ENCODE measurements around the gene KNTC1. TPM values are rescaled to one million over a fixed set of nuclear protein-coding genes. Genes with fewer than 3 reads are reported as not detected.

KNTC1 gene
- total RNA-seq, 1 experiment from 2014 or later = 111 TPM

DNA sequence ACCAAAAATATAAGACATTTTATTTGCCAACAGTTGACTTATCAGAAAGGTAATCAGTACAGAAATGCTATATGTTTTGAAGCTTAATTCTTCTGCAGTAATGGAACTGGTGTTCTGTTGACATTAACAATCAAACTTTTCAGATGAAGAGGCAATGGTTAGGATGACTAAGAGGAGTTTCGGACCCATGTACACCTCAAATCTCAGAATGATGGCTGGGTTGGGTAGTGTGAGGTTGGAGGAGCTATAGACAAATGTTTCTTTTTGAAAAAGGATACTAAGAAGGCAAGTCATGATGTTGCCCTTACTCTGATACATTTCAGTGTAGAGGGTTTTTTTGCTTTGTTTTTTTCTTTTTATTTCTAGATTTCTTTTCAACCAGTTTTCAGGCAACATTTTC is 66.9 kb downstream of the KNTC1 start:
- H3K9me3 ChIP-seq (ENCODE audit: low read depth, low read length, poor library complexity, severe bottlenecking) = no peaks in the 10 kb centered on the region
- BruUV-seq (replicated peaks) = no TSS peak
- no peak for DNase-seq (ENCODE audit: low spot score)
- no peaks in the 10 kb centered on the region for H3K27me3 ChIP-seq (replicated peaks; ENCODE audit: insufficient read depth, low read depth, low read length, poor library complexity)
- H3K27ac ChIP-seq (ENCODE audit: low read depth, low read length, poor library complexity, severe bottlenecking) = no peak overlapping the region
- ChIA-PET CTCF (no interaction called here), POLR2A (ENCODE audit: low non-redundant PET) (no interaction called here)
- TF ChIP-seq, protein P1, sequence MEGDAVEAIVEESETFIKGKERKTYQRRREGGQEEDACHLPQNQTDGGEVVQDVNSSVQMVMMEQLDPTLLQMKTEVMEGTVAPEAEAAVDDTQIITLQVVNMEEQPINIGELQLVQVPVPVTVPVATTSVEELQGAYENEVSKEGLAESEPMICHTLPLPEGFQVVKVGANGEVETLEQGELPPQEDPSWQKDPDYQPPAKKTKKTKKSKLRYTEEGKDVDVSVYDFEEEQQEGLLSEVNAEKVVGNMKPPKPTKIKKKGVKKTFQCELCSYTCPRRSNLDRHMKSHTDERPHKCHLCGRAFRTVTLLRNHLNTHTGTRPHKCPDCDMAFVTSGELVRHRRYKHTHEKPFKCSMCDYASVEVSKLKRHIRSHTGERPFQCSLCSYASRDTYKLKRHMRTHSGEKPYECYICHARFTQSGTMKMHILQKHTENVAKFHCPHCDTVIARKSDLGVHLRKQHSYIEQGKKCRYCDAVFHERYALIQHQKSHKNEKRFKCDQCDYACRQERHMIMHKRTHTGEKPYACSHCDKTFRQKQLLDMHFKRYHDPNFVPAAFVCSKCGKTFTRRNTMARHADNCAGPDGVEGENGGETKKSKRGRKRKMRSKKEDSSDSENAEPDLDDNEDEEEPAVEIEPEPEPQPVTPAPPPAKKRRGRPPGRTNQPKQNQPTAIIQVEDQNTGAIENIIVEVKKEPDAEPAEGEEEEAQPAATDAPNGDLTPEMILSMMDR (conservative IDR thresholded peaks at IDR 0.05; ENCODE audit: low read depth, low read length) = no peak
- TF ChIP-seq EZH2 (IDR thresholded peaks at IDR 0.05; ENCODE audit: borderline replicate concordance, low read depth, low read length, poor library complexity, severe bottlenecking) = no peak
- peaks cover 53% of the 10 kb centered on the region for H3K36me3 ChIP-seq (ENCODE audit: insufficient read depth, low read length, poor library complexity, severe bottlenecking)
- intact Hi-C loops (cut with micrococcal nuclease; ENCODE audit: unreplicated experiment) = no loop called here
- no peaks in the 10 kb centered on the region for H3K4me1 ChIP-seq (ENCODE audit: insufficient read depth, low read length, poor library complexity, severe bottlenecking)
- H3K4me3 ChIP-seq (ENCODE audit: low read depth, low read length, poor library complexity, severe bottlenecking) = no peak overlapping the region

DNA sequence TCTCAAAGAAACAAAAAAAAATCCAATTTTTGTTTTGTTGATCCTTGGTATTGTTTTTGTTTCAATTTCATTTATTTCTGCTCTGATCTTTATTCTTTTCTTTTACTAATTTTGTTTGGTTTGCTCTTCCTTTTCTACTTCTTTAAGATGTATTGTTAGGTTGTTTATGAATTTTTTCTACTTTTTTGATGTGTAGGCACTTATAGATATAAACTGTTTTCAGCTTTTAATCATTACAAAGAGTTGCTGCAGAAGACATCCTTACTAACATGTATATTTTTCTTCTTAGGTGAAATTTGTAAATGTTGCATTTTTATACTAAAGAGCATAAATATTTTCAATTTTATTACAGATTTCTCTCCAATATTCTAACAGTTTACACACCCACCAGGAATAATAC is 69.8 kb downstream of the KNTC1 start:
- Histone ChIP-seq H3K4me1 (ENCODE audit: insufficient read depth, low read length, poor library complexity, severe bottlenecking) (no peaks in the 10 kb centered on the region), H3K36me3 (ENCODE audit: insufficient read depth, low read length, poor library complexity, severe bottlenecking) (peaks cover 44% of the 10 kb centered on the region), H3K27me3 (replicated peaks; ENCODE audit: insufficient read depth, low read depth, low read length, poor library complexity) (no peaks in the 10 kb centered on the region), H3K27ac (ENCODE audit: low read depth, low read length, poor library complexity, severe bottlenecking) (no peak overlapping the region), H3K4me3 (ENCODE audit: low read depth, low read length, poor library complexity, severe bottlenecking) (no peak overlapping the region), H3K9me3 (ENCODE audit: low read depth, low read length, poor library complexity, severe bottlenecking) (no peaks in the 10 kb centered on the region)
- no TSS peak for BruUV-seq (replicated peaks)
- DNase-seq (ENCODE audit: low spot score) = no peak
- intact Hi-C loops (cut with micrococcal nuclease; ENCODE audit: unreplicated experiment) = no loop called here
- no peak for TF ChIP-seq EZH2 (IDR thresholded peaks at IDR 0.05; ENCODE audit: borderline replicate concordance, low read depth, low read length, poor library complexity, severe bottlenecking)
- TF ChIP-seq, protein P1 (conservative IDR thresholded peaks at IDR 0.05; ENCODE audit: low read depth, low read length) = no peak
- ChIA-PET POLR2A (ENCODE audit: low non-redundant PET) (no interaction called here), CTCF (no interaction called here)

DNA sequence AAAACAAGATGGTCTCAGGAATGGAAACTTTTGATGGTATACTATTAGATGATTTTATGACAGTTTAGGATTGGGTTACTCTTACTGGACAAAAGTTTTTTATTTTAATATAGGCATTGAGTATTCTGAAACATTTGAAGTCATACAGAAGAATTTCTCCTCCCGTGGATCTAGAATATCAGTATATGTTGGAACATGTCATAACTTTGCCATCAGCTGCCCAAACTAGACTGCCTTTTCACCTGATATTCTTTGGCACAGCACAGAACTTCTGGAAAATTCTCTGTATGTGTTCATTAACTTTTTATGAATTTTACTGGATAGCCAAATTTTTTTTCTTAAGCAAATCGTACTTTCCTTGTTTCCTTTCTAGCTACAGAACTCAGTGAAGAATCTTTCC is 75.4 kb downstream of the KNTC1 start:
- no TSS peak for BruUV-seq (replicated peaks)
- peaks cover 65% of the 10 kb centered on the region for H3K36me3 ChIP-seq (ENCODE audit: insufficient read depth, low read length, poor library complexity, severe bottlenecking)
- DNase-seq (ENCODE audit: low spot score) = no peak
- no peaks in the 10 kb centered on the region for H3K4me1 ChIP-seq (ENCODE audit: insufficient read depth, low read length, poor library complexity, severe bottlenecking)
- TF ChIP-seq, protein P1 (conservative IDR thresholded peaks at IDR 0.05; ENCODE audit: low read depth, low read length) = no peak
- TF ChIP-seq EZH2 (IDR thresholded peaks at IDR 0.05; ENCODE audit: borderline replicate concordance, low read depth, low read length, poor library complexity, severe bottlenecking) = no peak
- H3K27ac ChIP-seq (ENCODE audit: low read depth, low read length, poor library complexity, severe bottlenecking) = no peak overlapping the region
- intact Hi-C loops (cut with micrococcal nuclease; ENCODE audit: unreplicated experiment) = no loop called here
- H3K9me3 ChIP-seq (ENCODE audit: low read depth, low read length, poor library complexity, severe bottlenecking) = no peaks in the 10 kb centered on the region
- no peak overlapping the region for H3K4me3 ChIP-seq (ENCODE audit: low read depth, low read length, poor library complexity, severe bottlenecking)
- ChIA-PET POLR2A (ENCODE audit: low non-redundant PET) (no interaction called here), CTCF (no interaction called here)
- H3K27me3 ChIP-seq (replicated peaks; ENCODE audit: insufficient read depth, low read depth, low read length, poor library complexity) = no peaks in the 10 kb centered on the region
